CD14-positive monocyte (primary cell): Measurements from ENCODE around the gene BCL2. TPM values are rescaled to one million over a fixed set of nuclear protein-coding genes. Genes with fewer than 3 reads are reported as not detected.

Source experiments
- DNase-seq, 3 donors: peaks; one replicate each; pipeline ENCODE4 v3.0.0-alpha.2; 2011 to 2022
- H2AFZ ChIP-seq: 2 replicates; pipeline ENCODE4 v1.6.0; 2012; ENCODE audit warnings: mild to moderate bottlenecking, low read depth, low read length, inconsistent platforms; ENCODE audit not compliant: insufficient read depth, poor library complexity, severe bottlenecking
- H3K27ac ChIP-seq, 2 donors: 1 replicate in 1 of 2; 2 replicates in 1 of 2; pipeline ENCODE4 v1.5.1; 2012 to 2013; ENCODE audit warnings: low read length in 2 of 2, control low read depth in 1 of 2, inconsistent platforms in 1 of 2, low read depth in 1 of 2, mild to moderate bottlenecking in 1 of 2
- H3K27me3 ChIP-seq, 2 donors: one replicate each; pipeline versions ENCODE4 v1.6.0 to v1.6.1; 2011 to 2013; ENCODE audit warnings: low read length in 2 of 2; ENCODE audit not compliant: control insufficient read depth in 2 of 2, insufficient read depth in 2 of 2
- H3K36me3 ChIP-seq, 2 donors: replicated peaks in 1 of 2; 1 replicate in 1 of 2; 2 replicates in 1 of 2; pipeline versions ENCODE4 v1.5.1 to v1.6.1; 2012 to 2013; ENCODE audit warnings: low read length in 2 of 2, control low read depth in 1 of 2, inconsistent platforms in 1 of 2, mild to moderate bottlenecking in 1 of 2; ENCODE audit not compliant: insufficient read depth in 2 of 2, control insufficient read depth in 1 of 2
- H3K4me1 ChIP-seq, 2 donors: 1 replicate in 1 of 2; 2 replicates in 1 of 2; pipeline versions ENCODE4 v1.5.1 to v1.6.1; 2012 to 2013; ENCODE audit warnings: low read length in 2 of 2, control low read depth in 1 of 2, inconsistent platforms in 1 of 2, mild to moderate bottlenecking in 1 of 2, moderate library complexity in 1 of 2; ENCODE audit not compliant: insufficient read depth in 2 of 2, control insufficient read depth in 1 of 2
- H3K4me2 ChIP-seq: replicated peaks from 2 replicates; pipeline ENCODE3; 2012; ENCODE audit warnings: low read length, moderate library complexity, mild to moderate bottlenecking; ENCODE audit not compliant: poor library complexity, severe bottlenecking; ENCODE audit errors: extremely low read depth
- H3K4me3 ChIP-seq, 3 experiments: fragments of 200-600 bp in 1 of 3; sonication (generic) in 1 of 3; replicated peaks in 1 of 3; 1 replicate in 2 of 3; 2 replicates in 1 of 3; pipeline ENCODE4 v1.5.1; 2011 to 2013; ENCODE audit warnings: low read length in 3 of 3, mild to moderate bottlenecking in 3 of 3, control low read depth in 2 of 3, low read depth in 2 of 3, inconsistent platforms in 1 of 3, moderate library complexity in 1 of 3
- H3K79me2 ChIP-seq: 2 replicates; pipeline ENCODE4 v1.6.0; 2012; ENCODE audit warnings: mild to moderate bottlenecking, control low read depth, inconsistent platforms, low read length, moderate library complexity; ENCODE audit not compliant: insufficient read depth
- H3K9ac ChIP-seq: 2 replicates; pipeline ENCODE4 v1.6.0; 2017; ENCODE audit warnings: low read length, mild to moderate bottlenecking; ENCODE audit not compliant: insufficient read depth, poor library complexity, severe bottlenecking
- H3K9me3 ChIP-seq, 2 donors: replicated peaks in 1 of 2; 1 replicate in 1 of 2; 2 replicates in 1 of 2; pipeline versions ENCODE4 v1.5.1 to v1.6.1; 2012 to 2013; ENCODE audit warnings: low read length in 2 of 2, control low read depth in 1 of 2; ENCODE audit not compliant: control insufficient read depth in 1 of 2, insufficient read depth in 1 of 2
- H4K20me1 ChIP-seq: 2 replicates; pipeline ENCODE4 v1.6.0; 2012; ENCODE audit warnings: mild to moderate bottlenecking, low read length, control low read depth, moderate library complexity; ENCODE audit not compliant: insufficient read depth
- H3K27ac Mint-ChIP-seq, 7 donors: one replicate each; pipeline ENCODE4 v1.8.0; 2020; ENCODE audit warnings: mild to moderate bottlenecking in 7 of 7, mixed read lengths in 7 of 7, moderate library complexity in 6 of 7, inconsistent platforms in 2 of 7
- H3K27me3 Mint-ChIP-seq, 3 donors: one replicate each; pipeline ENCODE4 v1.8.0; 2021 to 2022; ENCODE audit warnings: low read depth in 3 of 3, mild to moderate bottlenecking in 3 of 3, mixed read lengths in 3 of 3, moderate library complexity in 3 of 3, inconsistent platforms in 1 of 3
- H3K36me3 Mint-ChIP-seq, 2 donors: one replicate each; pipeline ENCODE4 v1.8.0; 2020; ENCODE audit warnings: mixed read lengths in 2 of 2, inconsistent platforms in 1 of 2, mild to moderate bottlenecking in 1 of 2
- H3K4me1 Mint-ChIP-seq: one replicate; pipeline ENCODE4 v1.8.0; 2020; ENCODE audit warnings: mild to moderate bottlenecking, mixed read lengths
- H3K4me3 Mint-ChIP-seq, 2 donors: one replicate each; pipeline ENCODE4 v1.8.0; 2020; ENCODE audit warnings: mild to moderate bottlenecking in 2 of 2, mixed read lengths in 2 of 2, moderate library complexity in 1 of 2
- H3K9me3 Mint-ChIP-seq, 7 donors: one replicate each; pipeline ENCODE4 v1.8.0; 2020 to 2022; ENCODE audit warnings: mixed read lengths in 7 of 7, mild to moderate bottlenecking in 6 of 7, moderate library complexity in 6 of 7, inconsistent platforms in 2 of 7
- CTCF ChIP-seq: fragments of 200-600 bp; IDR thresholded peaks from one replicate; pipeline ENCODE4 v1.8.0; 2022; ENCODE audit warnings: antibody characterized with exemption, mild to moderate bottlenecking
- WGBS: methylation state at CpG from one replicate; pipeline ENCODE4 v1.1.5; 2013; ENCODE audit warnings: missing lambda C conversion rate; ENCODE audit not compliant: insufficient coverage; 5-methylcytosine and 5-hydroxymethylcytosine counted together
- intact Hi-C, 2 donors: fragments of 100-400 bp; cut with micrococcal nuclease; formaldehyde crosslinking; loops; one replicate each; pipeline versions ENCODE4 v1.15.0 to v1.15.1; 2023
- polyA plus RNA-seq, 3 donors: library from polyadenylated mRNA; depleted of rRNA in 1 of 3; unstranded in 2 of 3; stranded (reverse) in 1 of 3; fragments of 300-500 nt in 2 of 3; fragments of >200 nt in 1 of 3; fragmentation: Illumina TruSeq in 2 of 3; gene quantifications; 1 replicate in 2 of 3; 2 replicates in 1 of 3; pipeline ENCODE4 v1.2.3, GENCODE V29; 2012 to 2021

Gene BCL2
- polyA plus RNA-seq, 3 donors, result 0.58 to 2.5 (median 1.1) TPM

GRCh38 chr18:63109022-63109421, 210.5 kb downstream of the BCL2 start:
- no peaks in the 10 kb centered on the region for H3K27me3 ChIP-seq
- no peak overlapping the region for H3K4me2 ChIP-seq
- peaks cover 44% of the 10 kb centered on the region for H3K4me1 Mint-ChIP-seq
- H3K79me2 ChIP-seq, result no peaks in the 10 kb centered on the region
- H3K4me3 Mint-ChIP-seq, result no peak overlapping the region
- no peaks in the 10 kb centered on the region for H3K36me3 Mint-ChIP-seq
- WGBS, result 100% methylated on average over 4 of the region's 5 CpGs
- H3K27me3 Mint-ChIP-seq, result no peaks in the 10 kb centered on the region
- TF ChIP-seq CTCF, result no peak
- H3K9me3 ChIP-seq, result no peaks in the 10 kb centered on the region
- no peak overlapping the region for H3K4me3 ChIP-seq
- no peak for DNase-seq
- H2AFZ ChIP-seq, result no peak overlapping the region
- peaks cover 0 to 10% (median 0%) of the 10 kb centered on the region in 7 donors for H3K9me3 Mint-ChIP-seq
- no peak overlapping the region for H3K27ac ChIP-seq
- H3K36me3 ChIP-seq, result no peaks in the 10 kb centered on the region
- peak overlapping the region in 1 of 7 donors; percentile 36 for H3K27ac Mint-ChIP-seq
- H4K20me1 ChIP-seq, result no peaks in the 10 kb centered on the region
- peaks cover 15 to 29% of the 10 kb centered on the region in 2 donors for H3K4me1 ChIP-seq
- H3K9ac ChIP-seq, result no peak overlapping the region
- intact Hi-C loops, result no loop called here

DNA sequence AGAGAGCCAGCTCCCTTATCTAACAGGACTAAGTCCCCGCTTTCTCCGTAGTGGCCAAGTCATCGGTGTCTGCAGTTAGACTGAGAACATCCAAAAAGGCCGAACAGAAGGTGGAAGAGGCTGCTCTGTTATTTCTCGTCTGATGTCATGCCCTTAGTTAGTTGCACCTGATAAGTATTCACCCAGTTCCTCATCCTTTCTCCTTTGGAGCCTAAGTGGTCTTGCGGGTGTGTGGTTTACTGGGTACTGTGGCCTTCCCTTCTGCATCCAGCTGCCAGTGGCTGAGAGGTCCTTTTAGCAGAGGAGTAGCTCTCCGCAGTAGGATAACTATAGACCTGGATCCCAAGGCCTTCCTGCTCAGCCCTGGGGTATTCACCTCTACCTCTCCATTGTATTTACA, 211.6 kb downstream of the BCL2 start:
- no peak for TF ChIP-seq CTCF
- intact Hi-C loops, result no loop called here

More for the DNA sequence above, 211.6 kb downstream of the BCL2 start:
- Histone ChIP-seq H3K9ac (no peak overlapping the region), H3K27me3 (no peaks in the 10 kb centered on the region), H3K27ac (no peak overlapping the region), H3K36me3 (no peaks in the 10 kb centered on the region), H4K20me1 (no peaks in the 10 kb centered on the region), H2AFZ (peak overlapping the region; percentile 45), H3K4me3 (no peak overlapping the region), H3K4me1 (peaks cover 12 to 29% of the 10 kb centered on the region in 2 donors), H3K9me3 (no peaks in the 10 kb centered on the region), H3K79me2 (no peaks in the 10 kb centered on the region), H3K4me2 (no peak overlapping the region)
- H3K27me3 Mint-ChIP-seq, result peaks cover 0 to 2% (median 0%) of the 10 kb centered on the region in 3 donors
- DNase-seq, result no peak
- H3K4me1 Mint-ChIP-seq, result peaks cover 41% of the 10 kb centered on the region
- no CpG with 5 or more reads among the region's 7 CpGs for WGBS
- H3K4me3 Mint-ChIP-seq, result no peak overlapping the region
- peaks cover 0 to 10% (median under 1%) of the 10 kb centered on the region in 7 donors for H3K9me3 Mint-ChIP-seq
- no peaks in the 10 kb centered on the region for H3K36me3 Mint-ChIP-seq
- H3K27ac Mint-ChIP-seq, result peak overlapping the region in 1 of 7 donors; percentile 2
